Neural progenitor cell (in vitro differentiated cells): ENCODE measurements around the gene SLC35E1. TPM values are rescaled to one million over a fixed set of nuclear protein-coding genes. Genes with fewer than 3 reads are reported as not detected.
A peak's percentile ranks its signal among the peaks of the same experiment; 100 is the strongest.

Source experiments
- DNase-seq: peaks from one replicate; pipeline ENCODE4 v3.0.0-alpha.2; 2016; ENCODE audit warnings: low spot score
- H2AFZ ChIP-seq: fragments of 200-600 bp; sonication (generic); replicated peaks from 2 replicates; pipeline ENCODE4 v1.6.1; 2016; ENCODE audit warnings: antibody characterized with exemption
- H3F3A ChIP-seq: fragments of 200-600 bp; sonication (generic); 2 replicates; pipeline ENCODE4 v1.6.1; 2016; ENCODE audit warnings: antibody characterized with exemption, low read depth
- H3K27ac ChIP-seq: fragments of 200-600 bp; sonication (generic); 2 replicates; pipeline ENCODE4 v1.5.1; 2016; ENCODE audit warnings: mild to moderate bottlenecking
- H3K27me3 ChIP-seq: fragments of 200-600 bp; sonication (generic); 2 replicates; pipeline ENCODE4 v1.6.1; 2016; ENCODE audit warnings: mild to moderate bottlenecking, moderate library complexity
- H3K36me3 ChIP-seq: fragments of 200-600 bp; sonication (generic); 2 replicates; pipeline ENCODE4 v1.5.1; 2016
- H3K4me1 ChIP-seq: fragments of 200-600 bp; sonication (generic); 2 replicates; pipeline ENCODE4 v1.6.1; 2016; ENCODE audit warnings: mixed run types
- H3K4me2 ChIP-seq: fragments of 200-600 bp; sonication (generic); 2 replicates; pipeline ENCODE4 v1.6.1; 2016
- H3K4me3 ChIP-seq: fragments of 200-600 bp; sonication (generic); 2 replicates; pipeline ENCODE4 v1.5.1; 2016
- H3K79me2 ChIP-seq: fragments of 200-600 bp; sonication (generic); 2 replicates; pipeline ENCODE4 v1.6.1; 2016; ENCODE audit warnings: low read depth
- H3K9ac ChIP-seq: fragments of 200-600 bp; sonication (generic); 2 replicates; pipeline ENCODE4 v1.6.1; 2016
- H3K9me3 ChIP-seq: fragments of 200-600 bp; sonication (generic); 2 replicates; pipeline ENCODE4 v1.5.1; 2016; ENCODE audit warnings: low read depth
- H4K20me1 ChIP-seq: fragments of 200-600 bp; sonication (generic); 2 replicates; pipeline ENCODE4 v1.6.1; 2016; ENCODE audit warnings: low read depth
- H3K27ac Mint-ChIP-seq: 3 replicates; pipeline ENCODE4 v1.8.0; 2021; ENCODE audit warnings: mixed read lengths
- H3K27me3 Mint-ChIP-seq: 2 replicates; pipeline ENCODE4 v1.8.0; 2022; ENCODE audit warnings: low read depth, mild to moderate bottlenecking, inconsistent platforms, moderate library complexity, mixed read lengths; ENCODE audit not compliant: insufficient read depth
- H3K36me3 Mint-ChIP-seq: 3 replicates; pipeline ENCODE4 v1.8.0; 2021; ENCODE audit warnings: mixed read lengths
- H3K4me1 Mint-ChIP-seq: 3 replicates; pipeline ENCODE4 v1.8.0; 2021; ENCODE audit warnings: mixed read lengths
- H3K4me3 Mint-ChIP-seq: 3 replicates; pipeline ENCODE4 v1.8.0; 2021; ENCODE audit warnings: mild to moderate bottlenecking, moderate library complexity, mixed read lengths
- H3K9me3 Mint-ChIP-seq: 3 replicates; pipeline ENCODE4 v1.8.0; 2020; ENCODE audit warnings: mixed read lengths
- EZH2 ChIP-seq: fragments of 200-600 bp; sonication (generic); IDR thresholded peaks from 2 replicates; pipeline ENCODE4 v1.6.1; 2017; ENCODE audit warnings: antibody characterized with exemption, mild to moderate bottlenecking, moderate library complexity
- EZH2phosphoT487 ChIP-seq: fragments of 200-600 bp; sonication (generic); IDR thresholded peaks from 2 replicates; pipeline ENCODE4 v1.6.1; 2017; ENCODE audit warnings: antibody characterized with exemption
- total RNA-seq: library from RNA; depleted of rRNA; stranded (reverse); fragments of >200 nt; gene quantifications from 2 replicates; pipeline ENCODE4 v1.2.3, GENCODE V29; 2015; ENCODE audit warnings: low replicate concordance
- TF ChIP-seq, protein P1 (sequence below): fragments of 200-600 bp; sonication (generic); IDR thresholded peaks from 2 replicates; pipeline ENCODE4 v1.5.1; 2017; ENCODE audit warnings: antibody characterized with exemption, mild to moderate bottlenecking

The SLC35E1 gene
- total RNA-seq, 1 donor from 2014 or later: 16.4 TPM

DNA sequence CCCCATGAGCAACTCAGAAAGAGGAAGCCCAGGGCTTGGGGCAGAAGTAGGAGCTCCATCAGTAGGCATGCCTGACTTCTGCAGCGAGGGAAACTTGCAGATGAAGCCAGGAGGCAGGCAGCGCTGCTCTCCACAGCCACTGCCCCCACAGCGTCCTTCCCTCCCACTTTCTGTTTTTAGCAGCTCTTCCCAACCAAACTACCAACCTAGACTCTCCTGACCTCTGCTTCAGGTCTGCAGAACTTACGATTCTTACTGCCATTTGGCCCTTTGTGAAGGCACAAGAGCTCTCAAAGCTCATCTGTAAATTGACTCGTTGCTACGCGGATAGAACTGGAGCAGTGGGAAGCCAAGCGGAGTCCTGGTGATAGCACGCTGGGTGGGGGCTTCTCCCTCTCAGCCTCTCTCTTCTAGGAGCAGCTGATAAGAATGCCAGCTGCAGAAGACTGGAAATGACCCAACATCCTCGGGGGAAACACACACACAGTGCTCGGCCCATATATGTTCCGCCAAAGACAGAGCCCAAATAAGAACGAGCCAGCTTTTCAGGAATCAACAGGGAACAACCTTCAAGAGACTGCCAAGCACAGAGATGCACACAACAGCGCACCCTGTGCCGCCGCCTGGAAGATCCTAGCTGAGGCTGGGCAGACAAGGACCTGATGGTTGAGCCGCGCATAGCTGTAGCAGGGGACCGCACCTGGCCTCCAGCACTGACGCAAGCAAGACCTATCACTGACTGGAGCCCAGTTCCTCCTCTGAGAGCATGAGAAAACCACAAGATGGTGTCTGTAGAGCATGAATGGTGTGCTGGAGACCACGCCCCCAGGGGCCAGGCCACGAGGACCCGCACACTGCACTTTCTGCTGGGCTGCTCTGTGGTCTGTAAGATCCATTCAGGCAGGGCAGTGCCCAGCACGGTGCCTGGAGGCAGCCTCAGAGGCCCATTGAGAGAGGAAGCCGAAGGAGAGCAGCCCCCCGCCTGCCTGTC, 15.9 kb upstream of the SLC35E1 start:
- Mint-ChIP-seq H3K4me3 (no peak overlapping the region), H3K27me3 (peaks cover 4% of the 10 kb centered on the region), H3K9me3 (no peaks in the 10 kb centered on the region), H3K36me3 (no peaks in the 10 kb centered on the region), H3K4me1 (peaks cover 74% of the 10 kb centered on the region), H3K27ac (peak overlapping the region; percentile 65)
- Histone ChIP-seq H3K79me2 (peaks cover 92% of the 10 kb centered on the region), H3K27me3 (no peaks in the 10 kb centered on the region), H3K4me3 (no peak overlapping the region), H2AFZ (no peak overlapping the region), H3K4me1 (peaks cover 35% of the 10 kb centered on the region), H3K9ac (peak overlapping the region; percentile 32), H3K36me3 (no peaks in the 10 kb centered on the region), H3K4me2 (peak overlapping the region; percentile 45), H4K20me1 (peaks cover 93% of the 10 kb centered on the region), H3F3A (peaks cover 16% of the 10 kb centered on the region), H3K9me3 (no peaks in the 10 kb centered on the region), H3K27ac (no peak overlapping the region)
- no peak for DNase-seq
- TF ChIP-seq EZH2phosphoT487 (no peak), EZH2 (no peak)
- TF ChIP-seq, protein P1, sequence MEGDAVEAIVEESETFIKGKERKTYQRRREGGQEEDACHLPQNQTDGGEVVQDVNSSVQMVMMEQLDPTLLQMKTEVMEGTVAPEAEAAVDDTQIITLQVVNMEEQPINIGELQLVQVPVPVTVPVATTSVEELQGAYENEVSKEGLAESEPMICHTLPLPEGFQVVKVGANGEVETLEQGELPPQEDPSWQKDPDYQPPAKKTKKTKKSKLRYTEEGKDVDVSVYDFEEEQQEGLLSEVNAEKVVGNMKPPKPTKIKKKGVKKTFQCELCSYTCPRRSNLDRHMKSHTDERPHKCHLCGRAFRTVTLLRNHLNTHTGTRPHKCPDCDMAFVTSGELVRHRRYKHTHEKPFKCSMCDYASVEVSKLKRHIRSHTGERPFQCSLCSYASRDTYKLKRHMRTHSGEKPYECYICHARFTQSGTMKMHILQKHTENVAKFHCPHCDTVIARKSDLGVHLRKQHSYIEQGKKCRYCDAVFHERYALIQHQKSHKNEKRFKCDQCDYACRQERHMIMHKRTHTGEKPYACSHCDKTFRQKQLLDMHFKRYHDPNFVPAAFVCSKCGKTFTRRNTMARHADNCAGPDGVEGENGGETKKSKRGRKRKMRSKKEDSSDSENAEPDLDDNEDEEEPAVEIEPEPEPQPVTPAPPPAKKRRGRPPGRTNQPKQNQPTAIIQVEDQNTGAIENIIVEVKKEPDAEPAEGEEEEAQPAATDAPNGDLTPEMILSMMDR: no peak

DNA sequence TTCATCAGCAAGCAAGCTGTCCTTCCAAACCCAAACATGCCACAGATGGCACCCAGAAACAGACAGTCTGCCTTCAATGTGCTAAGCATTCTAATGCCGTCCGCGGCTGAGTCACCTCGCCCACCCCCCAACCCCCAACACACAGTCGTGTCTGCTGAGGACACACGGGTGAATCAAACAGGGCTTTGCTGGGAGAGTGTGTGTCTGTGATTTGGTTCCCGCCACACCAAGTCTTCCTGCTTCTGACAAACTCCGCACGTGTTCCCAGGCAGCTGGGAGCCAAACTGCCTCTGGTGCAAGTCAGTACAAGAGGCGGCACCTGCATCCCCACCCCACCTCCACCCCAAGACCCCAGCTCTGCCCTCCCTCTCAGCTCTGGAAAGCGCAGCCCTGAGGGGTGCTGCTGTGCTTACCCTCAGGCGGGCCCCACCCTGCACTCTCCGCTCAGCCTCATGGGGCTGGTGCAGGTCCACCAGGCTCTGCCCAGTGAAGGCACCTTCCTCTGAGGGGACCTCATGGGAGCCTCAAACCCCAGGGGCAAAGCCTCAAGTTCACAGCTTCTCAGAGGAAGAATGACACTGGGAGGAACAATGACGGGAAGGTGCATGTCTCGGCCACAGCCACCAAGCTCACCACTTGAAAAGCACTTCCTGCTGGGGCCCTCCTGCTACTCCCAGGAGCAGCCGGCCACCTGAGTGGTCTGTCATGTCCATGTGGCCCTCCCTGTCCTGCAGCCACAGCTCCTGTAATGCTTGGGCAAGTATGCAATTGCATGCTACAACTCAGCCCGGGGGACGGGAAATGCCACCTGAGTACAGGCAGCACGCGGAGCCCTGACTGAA, 15.0 kb upstream of the SLC35E1 start:
- H3K27me3 ChIP-seq: no peaks in the 10 kb centered on the region
- H3K4me3 ChIP-seq: no peak overlapping the region
- peaks cover 92% of the 10 kb centered on the region for H4K20me1 ChIP-seq
- Mint-ChIP-seq H3K36me3 (no peaks in the 10 kb centered on the region), H3K4me3 (no peak overlapping the region), H3K9me3 (no peaks in the 10 kb centered on the region), H3K27ac (no peak overlapping the region), H3K27me3 (peaks cover 4% of the 10 kb centered on the region), H3K4me1 (peaks cover 65% of the 10 kb centered on the region)
- H3K36me3 ChIP-seq: no peaks in the 10 kb centered on the region
- H2AFZ ChIP-seq: no peak overlapping the region
- H3F3A ChIP-seq: peaks cover 16% of the 10 kb centered on the region
- DNase-seq: no peak
- H3K4me2 ChIP-seq: peak overlapping the region; percentile 45
- H3K79me2 ChIP-seq: peaks cover 93% of the 10 kb centered on the region
- H3K4me1 ChIP-seq: peaks cover 35% of the 10 kb centered on the region
- TF ChIP-seq EZH2 (no peak), EZH2phosphoT487 (no peak)
- TF ChIP-seq, protein P1: no peak
- H3K27ac ChIP-seq: no peak overlapping the region
- H3K9me3 ChIP-seq: no peaks in the 10 kb centered on the region
- peak overlapping the region; percentile 32 for H3K9ac ChIP-seq

DNA sequence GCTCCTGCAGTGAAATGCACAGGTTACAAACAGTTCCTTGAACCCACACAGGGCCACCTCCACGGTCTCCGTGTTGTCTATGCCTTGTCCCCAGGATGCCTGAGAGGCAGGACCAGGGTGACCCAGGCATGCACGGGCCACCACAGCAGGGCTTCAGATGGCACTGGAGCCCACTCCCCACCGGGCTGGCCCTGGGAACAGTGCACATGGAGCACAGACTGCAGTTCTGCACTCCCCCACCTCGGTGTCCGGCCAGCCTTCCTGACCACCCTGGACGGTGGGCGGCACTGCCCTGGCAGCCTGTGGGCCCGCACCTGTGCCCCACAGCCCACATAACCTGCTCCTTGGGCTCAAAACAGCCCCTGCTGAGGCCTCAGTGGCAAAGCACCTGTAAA, 14.3 kb upstream of the SLC35E1 start:
- Histone ChIP-seq H3K27ac (no peak overlapping the region), H3K9me3 (no peaks in the 10 kb centered on the region), H3K9ac (no peak overlapping the region), H3K4me2 (no peak overlapping the region), H3K4me3 (no peak overlapping the region), H3K36me3 (no peaks in the 10 kb centered on the region), H3K79me2 (peaks cover 92% of the 10 kb centered on the region), H3F3A (peaks cover 16% of the 10 kb centered on the region), H2AFZ (no peak overlapping the region), H3K27me3 (no peaks in the 10 kb centered on the region), H3K4me1 (peaks cover 35% of the 10 kb centered on the region), H4K20me1 (peaks cover 91% of the 10 kb centered on the region)
- Mint-ChIP-seq H3K27me3 (peaks cover 4% of the 10 kb centered on the region), H3K4me1 (peaks cover 58% of the 10 kb centered on the region), H3K4me3 (no peak overlapping the region), H3K9me3 (no peaks in the 10 kb centered on the region), H3K27ac (no peak overlapping the region), H3K36me3 (no peaks in the 10 kb centered on the region)
- DNase-seq: no peak
- TF ChIP-seq, protein P1: no peak
- TF ChIP-seq EZH2phosphoT487: no peak
